ENCODE results near the gene STX3. TPM values are rescaled to one million over a fixed set of nuclear protein-coding genes. Genes with fewer than 3 reads are reported as not detected.

The STX3 gene
- total RNA-seq, 1 donor from 2014 or later, result 14.5 TPM

- DNase-seq (no peak), ATAC-seq (ENCODE audit: low read depth) (no peak)
- H3K36me3 Mint-ChIP-seq (ENCODE audit: low read depth), result no peaks in the 10 kb centered on the region
- no peaks in the 10 kb centered on the region for H3K9me3 Mint-ChIP-seq
- POLR2A ChIA-PET, result no interaction called here
- H3K4me3 Mint-ChIP-seq, result no peak overlapping the region
- CTCF ChIA-PET, result no interaction called here
- intact Hi-C loops (cut with micrococcal nuclease), result no loop called here
- H3K27me3 Mint-ChIP-seq, result peaks cover 3% of the 10 kb centered on the region
- no peak for TF ChIP-seq CTCF (IDR thresholded peaks at IDR 0.05)
- H3K27ac Mint-ChIP-seq, result no peak overlapping the region
- H3K4me1 Mint-ChIP-seq, result peaks cover 19% of the 10 kb centered on the region
Measured at GRCh38 chr11:59818572-59818971, 63.4 kb downstream of the STX3 start.

- no peak overlapping the region for H3K4me3 Mint-ChIP-seq
- ChIA-PET POLR2A (no interaction called here), CTCF (interaction anchor here (0.9 kb wide), 2 partner anchors 307 to 442 kb away, joined by 3 to 4 read pairs; no protein-coding TSS in a partner anchor)
- H3K27ac Mint-ChIP-seq, result no peak overlapping the region
- ATAC-seq (ENCODE audit: low read depth) (peak; percentile 75), DNase-seq (no peak)
- TF ChIP-seq CTCF (IDR thresholded peaks at IDR 0.05), result peak; percentile 23
- no peaks in the 10 kb centered on the region for H3K27me3 Mint-ChIP-seq
- H3K36me3 Mint-ChIP-seq (ENCODE audit: low read depth), result no peaks in the 10 kb centered on the region
- intact Hi-C loops (cut with micrococcal nuclease), result loop anchor here (1.0 to 10.0 kb wide), 5 partner anchors 307 to 809 kb away; partner anchors contain the start of gene MS4A6A
- peaks cover 12% of the 10 kb centered on the region for H3K4me1 Mint-ChIP-seq
- no peaks in the 10 kb centered on the region for H3K9me3 Mint-ChIP-seq
Measured at GRCh38 chr11:59822989-59823566, 67.9 kb downstream of the STX3 start.

- TF ChIP-seq CTCF (IDR thresholded peaks at IDR 0.05), result no peak
- Mint-ChIP-seq H3K27me3 (peaks cover 2% of the 10 kb centered on the region), H3K4me1 (peaks cover 4% of the 10 kb centered on the region), H3K27ac (no peak overlapping the region), H3K9me3 (no peaks in the 10 kb centered on the region), H3K4me3 (no peak overlapping the region), H3K36me3 (ENCODE audit: low read depth) (no peaks in the 10 kb centered on the region)
- DNase-seq (no peak), ATAC-seq (ENCODE audit: low read depth) (no peak)
- ChIA-PET POLR2A (interaction anchor here (0.7 kb wide), 1 partner anchor 844 kb away, joined by 5 read pairs; no protein-coding TSS in a partner anchor), CTCF (no interaction called here)
- intact Hi-C loops (cut with micrococcal nuclease), result loop anchor here (10.0 kb wide), 2 partner anchors 355 to 515 kb away; partner anchors contain the start of gene MS4A6A
Measured at GRCh38 chr11:59829358-59829757, 74.2 kb downstream of the STX3 start.

- Mint-ChIP-seq H3K27ac (no peak overlapping the region), H3K27me3 (peaks cover 10% of the 10 kb centered on the region), H3K4me1 (peaks cover 4% of the 10 kb centered on the region), H3K36me3 (ENCODE audit: low read depth) (no peaks in the 10 kb centered on the region), H3K4me3 (no peak overlapping the region), H3K9me3 (no peaks in the 10 kb centered on the region)
- TF ChIP-seq CTCF (IDR thresholded peaks at IDR 0.05), result no peak
- intact Hi-C loops (cut with micrococcal nuclease), result no loop called here
- ATAC-seq (ENCODE audit: low read depth) (no peak), DNase-seq (no peak)
- ChIA-PET POLR2A (no interaction called here), CTCF (no interaction called here)
Measured at GRCh38 chr11:59833602-59834001, 78.4 kb downstream of the STX3 start.

- DNase-seq, result no peak
- no peak for TF ChIP-seq CTCF (IDR thresholded peaks at IDR 0.05)
- ChIA-PET CTCF (no interaction called here), POLR2A (interaction anchor here (0.7 kb wide), 1 partner anchor 255 kb away, joined by 3 read pairs; no protein-coding TSS in a partner anchor)
- H3K9me3 Mint-ChIP-seq, result no peaks in the 10 kb centered on the region
- H3K27ac Mint-ChIP-seq, result no peak overlapping the region
- H3K4me3 Mint-ChIP-seq, result no peak overlapping the region
- no peak for ATAC-seq (ENCODE audit: low read depth)
- H3K4me1 Mint-ChIP-seq, result no peaks in the 10 kb centered on the region
- intact Hi-C loops (cut with micrococcal nuclease), result no loop called here
- peaks cover 8% of the 10 kb centered on the region for H3K27me3 Mint-ChIP-seq
- H3K36me3 Mint-ChIP-seq (ENCODE audit: low read depth), result no peaks in the 10 kb centered on the region
Measured at GRCh38 chr11:59839615-59840014, 84.4 kb downstream of the STX3 start.
